Endometrial microvascular endothelial cells (primary cell): ENCODE data around the gene SLC9A5. TPM values are rescaled to one million over a fixed set of nuclear protein-coding genes. Genes with fewer than 3 reads are reported as not detected.

ENCODE experiments used
- in situ Hi-C: cut with HindIII; loops from 2 replicates; pipeline ENCODE4 v1.10.0; 2017; ENCODE audit warnings: low sequenced_read_pairs, low pct_unique_long_range_greater_than_20kb; ENCODE audit errors: inconsistent ontology term
- total RNA-seq: library from RNA; depleted of rRNA; stranded (reverse); fragments of >200 nt; gene quantifications from one replicate; pipeline ENCODE4 v1.2.3, GENCODE V29; 2015; ENCODE audit errors: inconsistent ontology term

Gene SLC9A5, protein sequence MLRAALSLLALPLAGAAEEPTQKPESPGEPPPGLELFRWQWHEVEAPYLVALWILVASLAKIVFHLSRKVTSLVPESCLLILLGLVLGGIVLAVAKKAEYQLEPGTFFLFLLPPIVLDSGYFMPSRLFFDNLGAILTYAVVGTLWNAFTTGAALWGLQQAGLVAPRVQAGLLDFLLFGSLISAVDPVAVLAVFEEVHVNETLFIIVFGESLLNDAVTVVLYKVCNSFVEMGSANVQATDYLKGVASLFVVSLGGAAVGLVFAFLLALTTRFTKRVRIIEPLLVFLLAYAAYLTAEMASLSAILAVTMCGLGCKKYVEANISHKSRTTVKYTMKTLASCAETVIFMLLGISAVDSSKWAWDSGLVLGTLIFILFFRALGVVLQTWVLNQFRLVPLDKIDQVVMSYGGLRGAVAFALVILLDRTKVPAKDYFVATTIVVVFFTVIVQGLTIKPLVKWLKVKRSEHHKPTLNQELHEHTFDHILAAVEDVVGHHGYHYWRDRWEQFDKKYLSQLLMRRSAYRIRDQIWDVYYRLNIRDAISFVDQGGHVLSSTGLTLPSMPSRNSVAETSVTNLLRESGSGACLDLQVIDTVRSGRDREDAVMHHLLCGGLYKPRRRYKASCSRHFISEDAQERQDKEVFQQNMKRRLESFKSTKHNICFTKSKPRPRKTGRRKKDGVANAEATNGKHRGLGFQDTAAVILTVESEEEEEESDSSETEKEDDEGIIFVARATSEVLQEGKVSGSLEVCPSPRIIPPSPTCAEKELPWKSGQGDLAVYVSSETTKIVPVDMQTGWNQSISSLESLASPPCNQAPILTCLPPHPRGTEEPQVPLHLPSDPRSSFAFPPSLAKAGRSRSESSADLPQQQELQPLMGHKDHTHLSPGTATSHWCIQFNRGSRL
- 1.7 TPM for total RNA-seq

DNA sequence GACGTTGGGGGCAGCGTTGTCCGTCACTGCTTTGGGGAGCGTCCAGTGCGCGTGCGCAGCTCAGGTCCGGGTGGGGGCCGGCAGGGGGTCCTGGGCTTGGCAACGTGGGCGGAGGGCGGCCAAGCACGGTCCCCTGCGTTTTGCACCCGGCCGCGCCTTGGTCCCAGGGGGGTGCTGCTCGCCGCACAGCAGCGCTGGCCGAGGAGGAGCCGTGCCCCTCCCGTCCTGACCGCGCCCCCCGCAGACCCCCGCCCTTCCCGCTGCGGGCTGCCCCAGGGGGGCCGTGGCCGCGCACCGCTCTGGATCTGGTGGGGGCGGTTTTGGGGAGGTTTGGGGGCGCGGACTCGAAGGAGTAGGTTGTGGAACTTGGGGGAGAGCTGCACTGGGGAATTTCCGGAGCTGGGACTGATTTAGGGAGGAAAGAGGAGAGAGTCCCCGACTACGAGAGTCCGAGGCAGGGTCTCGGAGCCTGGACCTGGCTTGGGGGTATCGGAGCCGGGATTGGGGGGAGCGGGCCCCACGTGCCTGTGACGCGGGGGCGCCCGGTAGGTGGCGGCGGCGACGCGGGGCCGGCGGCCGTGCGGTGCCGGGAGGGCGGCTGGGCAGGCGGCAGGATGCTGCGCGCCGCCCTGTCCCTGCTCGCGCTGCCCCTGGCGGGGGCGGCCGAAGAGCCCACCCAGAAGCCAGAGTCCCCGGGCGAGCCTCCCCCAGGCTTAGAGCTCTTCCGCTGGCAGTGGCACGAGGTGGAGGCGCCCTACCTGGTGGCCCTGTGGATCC, at the start of gene SLC9A5:
Gene SLC9A5 (plus strand): TSS at position 579 of the 777 bp plus-strand sequence. CDS start 36 bp downstream, at position 615.
- in situ Hi-C loops: no loop called here

DNA sequence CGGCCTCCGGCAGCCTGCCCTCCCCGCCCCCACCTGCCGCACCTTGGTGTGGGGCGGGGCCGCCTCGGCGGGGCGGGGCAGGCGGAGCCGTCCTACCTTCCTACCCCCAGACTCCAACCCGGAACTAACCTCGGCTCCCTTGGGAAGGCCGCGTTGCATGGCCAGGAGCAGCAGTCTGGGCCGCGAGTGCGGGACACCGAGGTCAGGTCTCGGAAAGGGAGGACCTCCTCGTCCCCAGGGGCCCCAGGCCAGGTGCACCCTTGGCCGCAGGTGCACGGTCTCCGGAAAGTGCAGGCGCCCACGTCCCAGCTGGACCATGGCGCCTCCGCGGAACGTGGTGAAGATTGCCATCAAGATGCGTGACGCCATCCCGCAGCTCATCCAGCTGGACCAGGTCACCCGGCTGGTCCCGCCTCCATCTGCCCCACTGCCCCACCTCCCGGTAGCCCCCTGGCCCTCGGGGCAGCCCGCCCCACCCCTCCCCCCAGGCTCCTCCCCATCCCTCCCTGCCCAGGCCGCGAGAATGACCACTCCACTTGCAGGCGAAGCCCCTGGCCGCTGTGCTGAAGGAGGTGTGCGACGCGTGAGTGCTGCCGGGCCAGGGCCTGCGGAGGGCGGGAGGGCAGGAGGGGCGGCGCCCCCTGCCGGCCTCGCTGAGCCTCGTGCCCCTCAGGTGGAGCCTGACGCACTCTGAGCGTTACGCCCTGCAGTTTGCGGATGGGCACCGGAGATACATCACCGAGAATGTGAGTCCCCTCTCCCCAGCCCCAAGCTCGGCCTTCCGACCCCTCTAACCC, 49.6 kb upstream of the SLC9A5 start, which contains the start of gene ELMO3:
Gene ELMO3 (plus strand): TSS at position 121 of the 797 bp plus-strand sequence. CDS start 196 bp downstream, at position 317.
- in situ Hi-C loops: no loop called here

DNA sequence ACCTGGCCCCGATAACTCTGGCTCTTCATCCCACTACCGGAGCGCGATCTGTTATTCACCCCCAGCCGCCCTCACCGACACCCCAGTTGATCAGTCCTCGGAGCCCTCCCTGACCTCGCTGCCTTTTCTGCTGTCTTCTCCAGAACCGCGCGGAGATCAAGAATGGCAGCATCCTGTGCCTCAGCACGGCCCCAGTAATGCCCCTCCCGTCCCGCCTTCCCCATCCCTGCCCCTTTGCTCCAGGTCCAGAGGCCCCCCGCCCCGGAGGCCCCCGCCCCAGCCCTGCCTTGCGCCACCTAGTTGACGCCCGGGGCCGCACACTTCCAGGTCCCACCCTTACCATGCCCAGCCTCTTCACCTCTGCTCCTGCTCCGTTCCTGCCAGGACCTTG, 49.0 kb upstream of the SLC9A5 start:
- in situ Hi-C loops: no loop called here

DNA sequence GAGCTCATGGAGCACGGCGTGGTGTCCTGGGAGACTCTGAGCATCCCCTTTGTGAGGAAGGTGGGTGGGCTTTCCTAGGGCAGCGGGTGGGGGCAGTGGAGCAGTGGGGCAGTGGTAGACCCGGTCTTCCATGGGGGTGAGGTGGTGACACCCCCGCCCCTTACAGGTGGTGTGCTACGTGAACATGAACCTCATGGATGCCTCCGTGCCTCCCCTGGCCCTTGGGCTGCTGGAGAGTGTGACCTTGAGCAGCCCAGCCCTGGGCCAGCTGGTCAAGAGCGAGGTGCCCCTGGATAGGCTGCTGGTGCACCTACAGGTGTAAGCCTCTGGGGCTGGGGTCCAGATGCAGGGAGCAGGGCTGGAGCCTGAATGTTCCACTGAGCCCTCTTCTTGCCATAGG, 48.3 kb upstream of the SLC9A5 start:
- in situ Hi-C loops: no loop called here

DNA sequence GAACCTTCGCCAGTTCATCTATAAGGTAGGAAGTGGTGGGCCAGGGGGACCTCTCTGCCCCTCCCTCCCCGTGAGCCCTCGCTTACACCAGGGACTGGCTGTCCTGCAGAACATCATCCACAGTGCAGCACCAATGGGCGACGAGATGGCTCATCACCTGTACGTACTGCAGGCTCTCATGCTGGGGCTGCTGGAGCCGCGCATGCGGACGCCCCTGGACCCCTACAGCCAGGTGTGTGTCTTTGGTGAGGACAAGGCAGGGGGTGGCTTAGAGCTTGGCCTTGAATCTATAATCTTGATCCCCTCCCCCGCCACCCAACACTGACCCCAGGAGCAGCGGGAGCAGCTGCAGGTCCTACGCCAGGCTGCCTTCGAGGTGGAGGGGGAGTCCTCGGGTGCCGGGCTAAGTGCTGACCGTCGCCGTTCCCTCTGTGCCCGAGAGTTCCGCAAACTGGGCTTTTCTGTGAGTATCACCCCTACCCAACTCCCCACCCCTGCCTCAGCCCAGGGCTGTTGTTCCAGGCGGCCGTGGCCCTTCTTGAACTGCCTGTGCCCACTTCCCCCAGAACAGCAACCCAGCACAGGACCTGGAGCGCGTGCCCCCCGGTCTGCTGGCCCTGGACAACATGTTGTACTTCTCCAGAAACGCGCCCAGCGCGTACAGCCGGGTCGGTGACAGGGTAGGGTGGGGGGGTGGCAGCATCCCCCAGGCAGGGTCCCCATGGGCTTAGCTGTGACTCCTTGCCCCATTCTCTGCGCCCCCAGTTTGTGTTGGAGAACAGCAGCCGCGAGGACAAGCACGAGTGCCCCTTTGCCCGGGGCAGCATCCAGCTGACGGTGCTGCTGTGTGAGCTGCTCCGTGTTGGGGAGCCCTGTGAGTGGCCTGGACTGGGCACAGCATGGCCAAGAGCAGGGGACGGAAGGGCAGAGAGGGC, 47.1 kb upstream of the SLC9A5 start:
- in situ Hi-C loops: no loop called here

DNA sequence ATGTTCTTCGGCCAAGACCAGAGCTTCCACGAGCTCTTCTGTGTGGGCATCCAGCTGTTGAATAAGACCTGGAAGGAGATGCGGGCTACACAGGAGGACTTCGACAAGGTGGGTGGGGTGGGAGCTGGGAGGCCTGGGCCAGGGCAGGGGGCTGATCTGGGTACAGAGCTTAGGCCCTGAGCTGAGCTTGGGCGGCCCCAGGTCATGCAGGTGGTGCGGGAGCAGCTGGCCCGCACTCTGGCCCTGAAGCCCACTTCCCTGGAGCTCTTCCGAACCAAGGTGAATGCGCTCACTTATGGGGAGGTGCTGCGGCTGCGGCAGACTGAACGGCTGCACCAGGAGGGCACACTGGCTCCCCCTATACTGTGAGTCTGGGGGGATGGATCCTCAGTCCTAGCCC, 46.4 kb upstream of the SLC9A5 start:
- in situ Hi-C loops: no loop called here

DNA sequence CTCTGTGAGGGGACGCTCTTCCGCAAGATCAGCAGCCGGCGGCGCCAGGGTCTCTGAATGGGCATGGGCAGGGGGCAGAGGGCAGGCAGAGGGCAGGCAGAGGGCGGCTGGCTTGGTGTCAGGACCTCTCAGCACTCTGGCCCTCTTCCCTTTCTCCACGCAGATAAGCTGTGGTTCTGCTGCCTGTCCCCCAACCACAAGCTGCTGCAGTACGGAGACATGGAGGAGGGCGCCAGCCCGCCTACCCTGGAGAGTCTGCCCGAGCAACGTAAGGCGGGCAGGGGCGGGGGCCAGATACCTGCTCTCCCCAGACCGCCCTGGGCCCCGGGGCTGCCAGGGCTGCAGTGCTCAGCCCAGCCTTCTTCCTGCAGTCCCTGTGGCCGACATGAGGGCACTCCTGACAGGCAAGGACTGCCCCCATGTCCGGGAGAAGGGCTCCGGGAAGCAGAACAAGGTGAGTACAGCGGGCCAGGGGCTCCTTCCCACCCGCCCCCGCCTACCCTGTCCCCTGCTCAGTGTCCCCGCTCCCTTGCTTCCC, 45.8 kb upstream of the SLC9A5 start:
- in situ Hi-C loops: no loop called here

DNA sequence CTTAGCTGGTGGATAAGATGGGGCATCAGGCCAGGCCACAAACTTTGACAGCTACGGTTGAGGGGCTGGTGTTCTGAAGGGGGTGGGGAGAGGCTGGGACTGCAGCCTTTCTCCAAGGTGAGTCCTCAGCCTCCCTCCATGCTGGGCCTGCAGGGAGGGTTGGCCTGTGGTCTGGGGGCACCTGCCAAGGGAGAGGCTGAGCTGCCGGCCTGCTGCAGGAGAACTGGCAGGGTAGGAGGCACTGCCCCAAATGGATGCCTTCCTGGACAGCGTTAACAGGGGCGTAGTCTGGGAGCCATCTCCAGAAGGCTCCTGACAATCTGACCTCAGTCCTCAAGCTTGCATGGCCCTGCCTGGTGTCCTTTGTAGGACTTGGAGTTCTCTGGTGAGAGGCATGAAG, 44.7 kb upstream of the SLC9A5 start:
- in situ Hi-C loops: no loop called here

DNA sequence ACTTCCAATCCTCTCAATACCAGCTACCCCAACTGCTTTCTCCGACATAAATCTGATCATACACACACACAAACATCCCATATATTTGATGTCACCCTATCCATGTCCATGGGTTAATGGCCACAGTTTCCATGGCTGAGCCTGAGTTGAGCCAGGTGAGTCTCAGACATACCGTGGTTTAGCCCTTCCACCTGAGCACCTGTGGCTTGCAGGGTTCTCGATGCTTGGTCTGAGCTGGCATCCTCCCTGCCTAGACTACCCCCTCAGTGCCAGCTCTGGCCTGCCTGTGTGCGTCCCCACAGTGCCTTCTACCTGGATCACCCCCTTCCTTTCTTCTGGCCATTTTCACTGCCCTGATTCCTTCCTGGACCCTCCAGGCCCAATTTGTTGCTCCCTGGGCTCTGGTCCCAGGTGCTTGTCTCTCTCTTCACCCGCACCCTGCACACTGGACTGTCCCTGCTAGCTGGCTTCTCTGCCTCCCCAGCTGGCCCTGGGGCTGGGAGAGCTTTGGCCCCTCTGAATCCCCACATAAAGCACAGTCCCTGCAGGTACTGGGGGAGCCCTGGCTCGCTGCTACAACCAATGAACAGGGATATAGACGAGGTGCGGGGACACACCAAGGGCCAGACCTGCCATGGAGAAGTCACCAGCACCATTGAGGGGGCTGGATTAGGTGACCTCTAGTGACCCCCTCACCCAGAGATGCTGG, 42.5 kb upstream of the SLC9A5 start:
- in situ Hi-C loops: no loop called here

DNA sequence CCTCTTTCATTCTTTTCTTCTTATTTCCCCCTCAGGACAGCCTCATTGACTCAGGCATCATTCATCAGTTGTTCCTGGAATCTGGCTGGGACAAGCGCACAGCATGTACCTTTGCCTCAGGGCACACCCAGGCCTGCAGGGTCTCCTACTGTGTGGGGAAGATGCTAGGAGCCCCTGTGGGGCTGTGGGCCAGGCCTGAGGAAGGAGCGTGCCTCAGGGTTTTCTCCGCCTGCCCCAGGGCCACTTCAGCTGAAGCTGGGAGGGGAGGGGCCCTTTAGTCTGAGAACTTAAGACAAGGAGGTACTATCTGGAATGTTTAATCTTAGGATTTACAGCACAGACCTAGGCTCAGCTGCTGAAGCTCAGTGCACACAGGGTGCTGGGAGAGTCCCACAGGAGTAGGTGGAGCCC, 41.9 kb upstream of the SLC9A5 start:
- in situ Hi-C loops: no loop called here

DNA sequence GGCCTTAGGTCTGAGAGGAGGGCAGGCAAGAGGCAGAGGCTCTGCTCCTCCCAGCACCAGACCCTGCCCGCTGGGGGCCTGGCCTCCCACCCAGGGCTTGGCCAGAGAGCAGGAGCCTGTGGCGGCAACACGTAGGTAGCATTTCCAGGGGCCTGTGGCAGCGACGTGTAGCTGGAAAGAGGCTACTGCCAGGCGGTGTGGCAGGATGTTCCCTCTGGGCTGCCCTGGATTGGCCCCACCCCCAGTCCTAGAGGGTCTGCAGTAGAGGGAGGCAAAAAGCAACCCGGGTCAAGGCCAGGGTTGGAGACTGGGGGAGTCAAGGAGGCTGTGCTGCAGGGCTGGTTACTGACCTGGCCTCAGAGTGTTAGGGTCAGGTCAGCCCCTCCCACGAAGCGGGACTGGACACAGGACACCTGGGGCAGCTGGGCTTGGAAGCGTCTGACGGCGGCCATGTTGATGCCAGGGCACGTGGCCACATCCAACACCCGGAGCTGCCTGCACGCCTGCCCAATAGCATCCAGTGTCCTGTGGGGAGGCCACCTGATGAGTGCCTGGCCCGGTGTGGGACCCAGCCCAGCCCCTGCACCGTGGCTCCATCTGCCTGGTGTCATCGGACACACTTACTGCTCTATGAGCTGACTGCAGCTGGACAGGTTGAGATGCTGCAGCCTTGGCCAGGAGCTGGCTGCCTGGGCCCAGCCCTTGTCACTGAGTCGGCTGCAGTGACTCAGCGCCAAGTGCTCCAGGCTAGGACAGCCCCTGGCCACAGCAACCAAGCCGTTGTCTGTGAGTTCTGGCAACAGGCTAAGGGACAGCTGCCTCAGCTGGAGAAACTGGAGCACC, 41.3 kb upstream of the SLC9A5 start:
- in situ Hi-C loops: no loop called here

DNA sequence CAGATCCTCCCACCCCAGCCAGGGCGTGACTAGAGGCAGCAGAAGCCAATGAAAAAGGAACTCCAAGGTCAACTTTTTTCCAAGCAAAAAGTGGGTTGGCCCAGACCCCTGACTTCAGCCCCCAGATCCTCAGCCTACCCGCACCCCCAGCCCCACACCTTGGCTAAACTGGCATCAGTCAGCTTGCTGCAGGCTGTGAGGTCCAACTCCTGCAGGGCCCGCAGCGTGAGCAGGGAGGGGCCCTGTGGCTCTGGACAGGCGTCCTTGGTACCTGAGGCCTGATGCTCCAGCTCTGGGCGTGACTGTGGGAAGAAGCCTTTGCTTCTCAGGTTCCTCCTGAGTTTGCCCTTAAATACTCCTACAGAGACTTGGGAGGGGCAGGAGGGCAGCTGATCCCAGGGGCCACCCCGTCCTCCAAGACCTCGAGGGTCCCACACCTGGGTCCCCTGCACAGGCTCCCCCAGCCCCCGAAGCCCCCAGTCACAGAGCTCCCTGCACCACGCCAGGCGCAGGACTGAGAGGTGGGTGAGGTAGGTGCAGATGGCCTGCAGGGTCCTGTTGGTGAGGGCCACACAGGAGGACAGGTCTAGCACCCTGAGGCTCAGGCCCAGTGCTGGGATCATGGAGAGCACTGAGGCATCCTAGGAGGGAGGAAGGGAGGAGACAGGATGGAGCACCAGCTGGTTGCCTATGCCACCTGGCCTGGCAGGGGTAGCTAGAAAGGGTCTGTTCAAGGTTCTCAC, 40.5 kb upstream of the SLC9A5 start:
- in situ Hi-C loops: no loop called here

DNA sequence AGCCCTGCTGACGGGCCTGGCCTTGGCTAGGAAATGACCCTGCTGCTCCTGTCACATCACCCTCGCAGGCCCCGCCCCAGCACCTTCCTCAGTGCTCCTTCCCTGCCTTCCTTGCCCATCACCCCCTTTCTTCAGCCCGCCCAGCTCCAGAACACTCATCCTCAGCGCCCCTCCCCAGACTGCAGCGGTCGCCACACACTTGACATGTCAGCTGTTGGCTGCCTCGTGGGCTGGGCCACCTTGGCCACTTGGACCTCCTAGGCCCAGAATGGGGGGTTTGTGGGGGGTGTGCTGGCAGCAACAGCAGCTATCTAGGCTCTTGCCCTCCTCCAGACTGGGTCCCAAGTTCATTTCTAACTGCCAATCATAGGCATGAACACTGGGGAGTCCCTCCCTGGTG, 39.2 kb upstream of the SLC9A5 start:
- in situ Hi-C loops: no loop called here

DNA sequence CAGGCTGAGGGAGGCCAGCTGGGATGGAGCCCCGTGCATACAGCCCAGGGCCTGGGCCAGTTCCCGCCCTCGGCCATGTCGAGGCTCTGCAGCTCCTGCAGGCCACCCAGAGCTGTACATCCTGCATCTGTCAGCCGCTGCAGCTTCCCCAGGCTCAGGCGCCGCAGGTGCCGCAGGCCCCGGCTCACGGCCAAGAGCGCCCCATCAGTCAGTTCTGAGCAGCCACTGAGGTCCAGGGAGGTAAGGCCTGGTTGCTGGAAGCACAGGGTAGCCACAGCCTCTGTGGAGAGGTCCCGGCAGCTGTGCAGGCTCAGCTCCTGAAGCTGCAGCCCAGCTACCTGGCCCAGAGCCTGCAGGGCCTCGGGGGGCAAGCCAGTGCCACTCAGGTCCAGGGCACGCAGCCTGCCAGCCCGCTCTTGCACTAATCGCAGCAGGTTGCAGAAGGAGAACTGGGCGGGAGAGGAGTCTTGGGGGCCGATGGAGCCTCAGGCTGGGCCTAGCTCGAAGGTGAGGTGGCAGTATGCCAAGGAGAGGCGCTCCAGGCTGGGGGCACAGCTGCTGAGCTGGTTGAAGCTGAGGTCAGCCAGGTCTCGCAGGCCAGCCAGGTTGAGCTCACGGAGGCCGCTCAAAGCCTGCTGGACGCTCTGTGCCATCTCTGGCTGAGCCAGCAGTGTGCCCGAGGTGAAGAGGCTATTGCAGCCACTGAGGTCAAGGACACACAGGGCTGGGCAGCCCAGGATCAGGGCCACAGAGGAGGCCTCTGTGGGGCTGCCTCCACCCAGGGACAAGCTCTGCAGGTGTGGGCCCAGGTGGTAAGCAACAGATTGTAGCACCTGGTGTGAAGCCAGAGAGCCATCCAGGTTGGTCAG, 38.5 kb upstream of the SLC9A5 start:
- in situ Hi-C loops: no loop called here
